SU-DHL-6 (cell line): ENCODE measurements around the gene ADORA3.

Experiments
- H2AFZ ChIP-seq: fragments of 200-600 bp; sonication (generic); 2 replicates; pipeline ENCODE4 v1.6.1; 2014; ENCODE audit warnings: low read depth, mild to moderate bottlenecking, moderate library complexity, mixed read lengths, antibody characterized with exemption, low read length; ENCODE audit not compliant: severe bottlenecking
- H3F3A ChIP-seq: fragments of 200-600 bp; shearing (Covaris generic); 2 replicates; pipeline ENCODE4 v1.6.0; 2016; ENCODE audit warnings: antibody characterized with exemption, mild to moderate bottlenecking; ENCODE audit not compliant: insufficient read depth
- H3K27ac ChIP-seq: fragments of 200-600 bp; sonication (generic); 2 replicates; pipeline ENCODE4 v1.5.1; 2016; ENCODE audit warnings: low read depth, mild to moderate bottlenecking, low read length, moderate library complexity, mixed read lengths
- H3K27me3 ChIP-seq: fragments of 200-600 bp; sonication (generic), shearing (Covaris generic); 2 replicates; pipeline ENCODE4 v1.6.0; 2014; ENCODE audit warnings: mild to moderate bottlenecking, low read length
- H3K36me3 ChIP-seq: fragments of 200-600 bp; sonication (generic); 2 replicates; pipeline ENCODE4 v1.6.1; 2014; ENCODE audit warnings: mild to moderate bottlenecking, low read length, mixed read lengths
- H3K4me2 ChIP-seq: fragments of 300-600, 200-600 bp; shearing (Covaris generic), sonication (generic); 2 replicates; pipeline ENCODE4 v1.6.0; 2014; ENCODE audit warnings: low read length, low read depth, mild to moderate bottlenecking; ENCODE audit not compliant: poor library complexity, severe bottlenecking
- H3K4me3 ChIP-seq: fragments of 200-600 bp; sonication (generic); 2 replicates; pipeline ENCODE4 v1.5.1; 2014; ENCODE audit warnings: antibody characterized with exemption, low read length, mild to moderate bottlenecking, mixed read lengths; ENCODE audit not compliant: insufficient read depth, poor library complexity, severe bottlenecking
- H3K79me2 ChIP-seq: fragments of 200-600 bp; sonication (generic); 2 replicates; pipeline ENCODE4 v1.6.1; 2014; ENCODE audit warnings: mild to moderate bottlenecking, low read length, moderate library complexity; ENCODE audit not compliant: insufficient read depth
- H3K9ac ChIP-seq: fragments of 200-600 bp; sonication (generic); 2 replicates; pipeline ENCODE4 v1.7.0; 2014; ENCODE audit warnings: mild to moderate bottlenecking, low read length
- H3K9me2 ChIP-seq: fragments of 200-600 bp; sonication (generic); replicated peaks from 2 replicates; pipeline ENCODE4 v1.6.1; 2014; ENCODE audit warnings: low read length; ENCODE audit not compliant: insufficient read depth
- H3K9me3 ChIP-seq: fragments of 200-600 bp; sonication (generic); 2 replicates; pipeline ENCODE4 v1.6.1; 2014; ENCODE audit warnings: low read length, mixed read lengths; ENCODE audit not compliant: insufficient read depth
- H4K20me1 ChIP-seq: fragments of 200-600 bp; sonication (generic); 2 replicates; pipeline ENCODE4 v1.6.1; 2014; ENCODE audit warnings: low read depth, mild to moderate bottlenecking, antibody characterized with exemption, low read length, moderate library complexity, mixed read lengths
- EZH2phosphoT487 ChIP-seq: fragments of 200-600 bp; sonication (generic), shearing (Covaris generic); conservative IDR thresholded peaks from 2 replicates; pipeline ENCODE4 v1.6.1; 2018; ENCODE audit warnings: mild to moderate bottlenecking, antibody characterized with exemption, low read length, moderate library complexity, mixed read lengths
- TF ChIP-seq, protein P1 (sequence below): fragments of 200-600 bp; sonication (generic); IDR thresholded peaks from one replicate; pipeline ENCODE4 v1.5.1; 2017; ENCODE audit warnings: antibody characterized with exemption, mild to moderate bottlenecking, low read length, moderate library complexity; ENCODE audit not compliant: insufficient read depth, poor library complexity, severe bottlenecking

The ADORA3 gene

DNA sequence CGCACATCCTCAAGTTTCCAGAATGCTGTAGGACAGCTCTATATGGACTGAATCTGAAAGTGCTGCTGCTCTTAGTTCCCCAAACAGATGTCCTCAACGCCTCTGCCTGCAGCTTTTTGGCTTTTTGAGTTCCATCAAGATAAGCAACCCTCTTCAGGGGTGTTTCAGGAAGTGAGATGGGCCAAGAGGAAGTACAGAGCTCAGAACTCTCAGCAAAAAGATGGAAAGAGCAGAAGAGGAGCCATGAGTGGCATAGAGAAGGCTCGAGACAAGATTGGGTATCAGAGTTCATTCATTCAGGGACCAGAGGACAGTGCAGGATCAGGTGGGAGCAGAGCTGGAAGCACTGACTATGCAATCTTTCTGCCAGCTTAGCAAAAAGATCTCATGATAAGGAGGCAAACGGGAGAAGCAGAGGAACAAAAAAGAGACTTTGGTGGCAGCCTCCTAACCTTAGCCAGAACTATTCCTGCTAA lies at the start of gene ADORA3, which contains the start of gene TMIGD3:
TSS of gene ADORA3 (minus strand) at position 49 of the 476 bp plus-strand sequence. CDS start 279 bp downstream, outside the sequence.
TSS of gene TMIGD3 (minus strand) at position 49 of the 476 bp plus-strand sequence. CDS start 279 bp downstream, outside the sequence.
- no peaks in the 10 kb centered on the region for H3K9me2 ChIP-seq
- TF ChIP-seq EZH2phosphoT487: no peak
- TF ChIP-seq, protein P1, sequence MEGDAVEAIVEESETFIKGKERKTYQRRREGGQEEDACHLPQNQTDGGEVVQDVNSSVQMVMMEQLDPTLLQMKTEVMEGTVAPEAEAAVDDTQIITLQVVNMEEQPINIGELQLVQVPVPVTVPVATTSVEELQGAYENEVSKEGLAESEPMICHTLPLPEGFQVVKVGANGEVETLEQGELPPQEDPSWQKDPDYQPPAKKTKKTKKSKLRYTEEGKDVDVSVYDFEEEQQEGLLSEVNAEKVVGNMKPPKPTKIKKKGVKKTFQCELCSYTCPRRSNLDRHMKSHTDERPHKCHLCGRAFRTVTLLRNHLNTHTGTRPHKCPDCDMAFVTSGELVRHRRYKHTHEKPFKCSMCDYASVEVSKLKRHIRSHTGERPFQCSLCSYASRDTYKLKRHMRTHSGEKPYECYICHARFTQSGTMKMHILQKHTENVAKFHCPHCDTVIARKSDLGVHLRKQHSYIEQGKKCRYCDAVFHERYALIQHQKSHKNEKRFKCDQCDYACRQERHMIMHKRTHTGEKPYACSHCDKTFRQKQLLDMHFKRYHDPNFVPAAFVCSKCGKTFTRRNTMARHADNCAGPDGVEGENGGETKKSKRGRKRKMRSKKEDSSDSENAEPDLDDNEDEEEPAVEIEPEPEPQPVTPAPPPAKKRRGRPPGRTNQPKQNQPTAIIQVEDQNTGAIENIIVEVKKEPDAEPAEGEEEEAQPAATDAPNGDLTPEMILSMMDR: no peak
- H3K27me3 ChIP-seq: no peaks in the 10 kb centered on the region
- H4K20me1 ChIP-seq: no peaks in the 10 kb centered on the region
- H3F3A ChIP-seq: peaks cover 24% of the 10 kb centered on the region
- peak within 1 kb of the TSS; percentile 82 for H2AFZ ChIP-seq
- no peak within 1 kb of the TSS for H3K27ac ChIP-seq
- peak within 1 kb of the TSS; percentile 11 for H3K4me2 ChIP-seq
- no peaks in the 10 kb centered on the region for H3K9me3 ChIP-seq
- no peaks in the 10 kb centered on the region for H3K79me2 ChIP-seq
- no peak within 1 kb of the TSS for H3K4me3 ChIP-seq
- no peaks in the 10 kb centered on the region for H3K36me3 ChIP-seq
- no peak within 1 kb of the TSS for H3K9ac ChIP-seq

DNA sequence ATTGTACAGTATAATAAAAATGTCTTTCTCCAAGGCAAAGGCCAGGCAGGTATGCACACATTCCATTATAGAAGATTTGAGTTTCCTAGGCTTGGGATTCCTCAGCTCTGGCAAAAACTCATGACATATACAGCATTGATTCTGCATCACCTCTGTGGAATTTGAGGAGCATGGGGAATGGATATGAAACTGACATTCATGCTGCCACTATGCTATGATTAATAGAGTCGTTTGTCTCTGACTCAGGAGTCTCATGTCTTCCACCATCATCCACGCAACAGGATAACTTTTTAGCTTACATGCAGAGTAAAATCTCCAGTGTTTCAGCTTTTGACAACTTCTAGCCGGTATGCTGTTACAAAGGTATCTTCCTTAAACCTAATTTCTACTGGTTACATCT lies 49.8 kb upstream of the ADORA3 start:
- H3K27me3 ChIP-seq: no peaks in the 10 kb centered on the region
- H3K4me2 ChIP-seq: no peak overlapping the region
- H2AFZ ChIP-seq: no peak overlapping the region
- H3F3A ChIP-seq: no peaks in the 10 kb centered on the region
- no peak overlapping the region for H3K27ac ChIP-seq
- H3K4me3 ChIP-seq: no peak overlapping the region
- H3K9ac ChIP-seq: no peak overlapping the region
- H4K20me1 ChIP-seq: no peaks in the 10 kb centered on the region
- no peaks in the 10 kb centered on the region for H3K79me2 ChIP-seq
- H3K9me3 ChIP-seq: no peaks in the 10 kb centered on the region
- no peaks in the 10 kb centered on the region for H3K9me2 ChIP-seq
- H3K36me3 ChIP-seq: no peaks in the 10 kb centered on the region
- TF ChIP-seq, protein P1: no peak
- TF ChIP-seq EZH2phosphoT487: no peak

DNA sequence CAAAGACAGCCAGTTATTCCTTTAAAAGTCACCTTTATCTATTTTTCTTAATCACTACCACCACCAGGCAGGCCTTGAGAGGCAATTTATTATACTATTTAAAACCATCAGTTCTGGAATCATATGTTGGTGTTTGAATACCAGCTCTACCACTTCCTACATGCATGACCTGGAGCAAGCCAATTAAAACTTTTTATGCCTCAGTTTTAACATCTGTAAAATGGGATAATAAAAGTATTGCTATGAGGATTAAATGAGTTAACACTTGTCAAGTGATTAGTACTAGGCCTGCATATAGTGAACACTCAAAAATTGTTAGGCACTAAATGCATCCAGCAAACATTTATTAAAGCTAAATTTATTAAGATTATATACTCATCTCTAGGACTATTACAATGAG lies 49.2 kb upstream of the ADORA3 start:
- H3K9me2 ChIP-seq: no peaks in the 10 kb centered on the region
- no peaks in the 10 kb centered on the region for H3K9me3 ChIP-seq
- TF ChIP-seq, protein P1: no peak
- TF ChIP-seq EZH2phosphoT487: no peak
- no peak overlapping the region for H3K4me3 ChIP-seq
- no peaks in the 10 kb centered on the region for H3K79me2 ChIP-seq
- no peaks in the 10 kb centered on the region for H3K27me3 ChIP-seq
- H3K4me2 ChIP-seq: no peak overlapping the region
- no peaks in the 10 kb centered on the region for H3F3A ChIP-seq
- H3K27ac ChIP-seq: no peak overlapping the region
- no peak overlapping the region for H2AFZ ChIP-seq
- no peaks in the 10 kb centered on the region for H4K20me1 ChIP-seq
- H3K9ac ChIP-seq: no peak overlapping the region
- no peaks in the 10 kb centered on the region for H3K36me3 ChIP-seq
